IgD-negative memory B cell (primary cell): ENCODE data around the gene NUP98. TPM values are rescaled to one million over a fixed set of nuclear protein-coding genes. Genes with fewer than 3 reads are reported as not detected.

Experiments
- polyA plus RNA-seq: library from polyadenylated mRNA; unstranded; fragments of 300-500 nt; fragmentation: Illumina TruSeq; gene quantifications from one replicate; pipeline ENCODE4 v1.2.3, GENCODE V29; 2021

Gene NUP98
- polyA plus RNA-seq, 1 donor from 2014 or later: 34.0 TPM

Other genes starting within 250 kb of the NUP98 start
- gene ART5, start 155.6 kb downstream of the NUP98 start, polyA plus RNA-seq: not detected
- not detected for gene ART1, start 152.4 kb downstream of the NUP98 start, polyA plus RNA-seq
- 0.21 TPM for gene CHRNA10, start 126.2 kb downstream of the NUP98 start, polyA plus RNA-seq
- gene PGAP2, start 11.0 kb upstream of the NUP98 start, polyA plus RNA-seq: 20.1 TPM
- gene RHOG, start 43.4 kb upstream of the NUP98 start, polyA plus RNA-seq: 199 TPM
- 22.1 TPM for gene STIM1, start 58.1 kb upstream of the NUP98 start, polyA plus RNA-seq